GM19099 (cell line): ENCODE results near the gene HJURP.

Source experiments
- POLR2A ChIP-seq: IDR thresholded peaks from 3 replicates; pipeline ENCODE4 v1.6.1; 2011; ENCODE audit warnings: low read depth; ENCODE audit not compliant: insufficient read length; ENCODE audit errors: extremely low read depth

Gene HJURP

DNA sequence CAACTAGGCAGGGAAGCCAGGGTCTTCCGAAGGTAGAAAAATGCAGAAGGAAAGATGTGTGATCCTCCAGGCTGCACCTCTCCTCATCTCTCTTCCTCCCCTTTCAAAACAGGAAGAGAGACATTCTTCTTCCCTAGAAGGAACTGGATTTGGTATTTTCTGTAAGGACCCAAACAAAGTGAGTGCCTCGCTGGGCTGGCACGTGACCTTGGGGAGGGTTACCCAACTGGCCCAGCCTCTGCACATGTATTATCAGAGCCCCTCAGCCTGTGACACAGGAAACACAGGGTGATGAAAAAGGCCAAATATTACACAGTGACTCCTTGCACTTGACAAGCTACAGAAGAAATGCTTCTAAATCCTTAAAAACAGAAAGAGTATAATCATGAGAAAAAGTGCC, 2.3 kb downstream of the HJURP start:
- TF ChIP-seq POLR2A: no peak

DNA sequence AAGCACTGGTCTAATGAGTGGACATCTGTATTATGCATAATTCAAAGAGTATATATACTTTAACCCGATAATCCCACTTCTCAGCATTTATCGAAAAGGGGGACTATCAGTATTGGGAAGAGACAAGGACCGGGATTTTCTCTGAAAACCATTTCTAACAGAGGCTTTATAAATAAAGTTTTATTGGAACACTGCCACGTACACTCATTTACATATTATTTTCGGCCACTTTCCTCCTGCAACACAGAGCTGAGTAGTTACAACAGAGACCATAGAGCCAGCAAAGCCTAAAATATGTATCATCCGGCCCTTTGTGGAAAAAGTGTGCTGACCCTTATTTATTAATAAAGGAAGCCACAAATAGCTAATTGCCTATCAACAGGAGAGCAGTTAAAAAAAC, 3.2 kb downstream of the HJURP start:
- no peak for TF ChIP-seq POLR2A

DNA sequence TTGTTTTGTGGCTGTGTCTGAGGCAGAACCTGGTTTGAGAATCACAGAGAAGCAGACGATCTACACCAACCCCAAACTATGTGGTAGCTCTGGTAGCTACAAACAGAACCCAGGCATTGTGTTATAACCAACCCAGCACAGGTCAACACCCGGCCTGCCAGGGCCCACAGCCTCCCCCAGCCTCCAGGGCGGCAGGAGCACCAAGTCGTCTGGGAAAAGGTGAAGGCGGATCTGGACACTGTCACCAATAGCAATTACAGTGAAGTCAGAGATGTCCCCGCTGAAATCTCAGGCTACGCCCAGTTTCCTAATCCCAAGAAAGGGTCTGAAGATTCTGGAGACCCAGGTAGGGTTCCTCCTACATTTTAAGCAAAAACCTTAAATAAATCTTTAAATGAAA, 3.6 kb downstream of the HJURP start:
- TF ChIP-seq POLR2A: no peak

DNA sequence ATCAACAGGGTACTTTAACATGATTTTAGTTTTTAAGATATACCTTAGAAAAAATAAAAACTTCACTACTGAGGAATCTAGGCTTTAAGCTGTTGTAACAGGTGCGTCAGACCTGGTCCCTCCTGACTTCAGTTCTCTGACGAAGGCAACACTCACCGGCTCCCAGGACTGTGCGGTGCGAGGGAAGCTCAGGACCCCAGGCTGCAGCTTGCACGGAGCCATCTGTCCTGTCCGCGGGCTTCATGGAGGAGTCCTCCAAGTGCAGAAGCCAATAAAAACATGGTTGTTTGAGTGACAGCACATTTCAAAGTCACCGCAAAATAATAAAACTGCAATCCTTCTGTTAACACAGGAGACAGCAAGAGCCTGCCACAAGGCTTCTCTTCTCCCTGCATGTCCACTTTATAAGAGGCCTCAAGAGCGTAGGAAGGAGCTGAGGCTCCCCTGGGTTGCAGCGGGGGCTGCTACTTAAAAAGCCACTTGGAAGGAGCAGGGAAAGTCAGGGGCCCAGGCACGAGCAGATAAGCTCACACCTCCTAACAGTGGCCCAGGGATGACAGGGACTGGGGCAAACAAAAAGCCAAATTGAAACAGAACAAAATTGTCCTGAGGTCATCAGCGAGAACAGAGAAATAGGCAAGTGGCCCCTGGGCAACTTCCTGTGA, 4.6 kb downstream of the HJURP start:
- no peak for TF ChIP-seq POLR2A

DNA sequence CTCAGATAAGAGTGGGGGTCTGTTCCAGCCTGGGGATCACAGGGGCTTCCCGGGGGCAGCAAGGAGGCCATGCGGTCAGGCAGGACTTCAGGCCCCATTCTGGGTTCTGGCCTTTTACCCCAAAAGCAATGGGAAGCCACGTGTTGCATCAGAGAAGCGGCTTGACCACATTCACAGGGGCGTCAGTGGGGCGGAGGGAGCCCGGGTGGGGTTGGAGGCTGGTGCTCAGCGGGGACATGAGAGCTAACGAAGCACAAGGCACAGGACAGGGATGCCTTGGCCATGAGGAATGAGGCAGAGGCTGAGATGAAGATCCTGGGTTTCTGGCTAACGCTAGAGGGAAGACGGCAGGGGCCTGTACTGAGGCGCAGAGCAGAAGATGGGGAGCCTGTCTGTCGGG, 6.1 kb downstream of the HJURP start:
- TF ChIP-seq POLR2A: no peak

DNA sequence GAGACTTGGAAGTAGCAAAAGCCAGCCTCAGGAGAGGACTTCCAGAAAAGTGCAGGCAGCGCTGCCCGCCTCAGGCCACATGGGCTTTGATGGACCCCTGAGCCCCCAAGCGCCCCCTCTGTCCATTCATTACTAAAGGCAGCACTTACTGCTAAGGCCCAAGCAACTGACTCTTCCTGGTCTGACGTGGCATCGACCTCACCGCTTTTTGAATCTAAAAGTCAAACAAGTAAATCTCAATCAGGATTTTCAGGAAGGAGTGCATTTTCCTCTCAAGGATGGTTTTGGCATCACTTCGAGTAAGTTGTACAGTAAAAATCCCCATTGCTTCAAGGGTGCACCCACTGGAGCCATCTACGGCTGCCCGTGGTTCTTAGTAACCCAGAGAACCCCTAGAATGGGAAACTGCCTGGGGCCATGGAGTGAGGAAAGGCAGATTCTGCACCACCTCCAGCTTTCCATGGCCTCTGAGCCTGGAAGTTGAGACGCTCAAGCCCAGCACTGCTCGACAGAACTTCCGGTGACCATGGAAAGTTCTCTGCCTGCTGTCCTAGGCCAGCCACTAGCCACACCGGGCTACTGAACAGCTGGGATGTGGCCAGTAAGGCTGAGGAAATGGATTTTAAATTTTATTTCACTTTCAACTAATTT, 7.0 kb downstream of the HJURP start:
- no peak for TF ChIP-seq POLR2A

DNA sequence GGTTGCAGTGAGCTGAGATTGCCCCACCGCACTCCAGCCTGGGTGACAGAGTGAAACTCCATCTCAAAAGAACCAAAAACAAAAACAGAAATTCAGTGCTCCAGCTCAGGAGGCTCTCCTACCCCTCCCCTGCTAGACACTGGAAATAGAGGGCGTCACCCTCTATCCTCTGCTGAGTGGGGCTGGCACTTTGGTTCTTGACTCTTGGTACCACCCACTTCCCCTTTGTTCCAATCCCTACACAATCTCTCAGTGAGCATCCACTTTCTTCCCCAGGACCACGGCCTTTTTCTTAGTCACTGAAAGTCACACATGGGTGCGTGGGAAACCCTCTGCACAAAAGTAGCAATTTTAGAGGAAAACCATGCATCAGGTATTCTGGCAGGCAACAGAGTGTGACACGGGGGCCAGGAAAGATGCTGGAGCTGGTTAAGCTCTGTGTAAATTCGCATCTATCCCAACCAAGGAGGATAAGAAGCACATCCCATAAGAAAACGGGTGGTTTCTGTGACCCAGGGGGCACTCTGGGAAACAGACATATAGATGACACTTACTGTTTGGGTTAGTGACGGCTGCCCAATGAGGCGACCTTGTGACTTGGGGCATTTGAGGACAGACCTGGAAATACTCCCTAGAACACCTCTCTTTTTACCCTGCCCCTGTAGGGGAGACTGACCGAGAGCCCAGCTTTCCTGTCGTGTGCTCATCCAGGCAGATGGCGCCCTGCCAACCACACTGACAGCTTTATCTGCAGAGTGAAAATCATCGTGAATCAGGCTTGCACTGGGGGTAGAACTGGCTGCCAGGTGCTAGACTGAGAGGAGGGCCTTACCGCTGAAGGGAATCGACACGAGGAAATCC, 7.7 kb downstream of the HJURP start:
- no peak for TF ChIP-seq POLR2A

DNA sequence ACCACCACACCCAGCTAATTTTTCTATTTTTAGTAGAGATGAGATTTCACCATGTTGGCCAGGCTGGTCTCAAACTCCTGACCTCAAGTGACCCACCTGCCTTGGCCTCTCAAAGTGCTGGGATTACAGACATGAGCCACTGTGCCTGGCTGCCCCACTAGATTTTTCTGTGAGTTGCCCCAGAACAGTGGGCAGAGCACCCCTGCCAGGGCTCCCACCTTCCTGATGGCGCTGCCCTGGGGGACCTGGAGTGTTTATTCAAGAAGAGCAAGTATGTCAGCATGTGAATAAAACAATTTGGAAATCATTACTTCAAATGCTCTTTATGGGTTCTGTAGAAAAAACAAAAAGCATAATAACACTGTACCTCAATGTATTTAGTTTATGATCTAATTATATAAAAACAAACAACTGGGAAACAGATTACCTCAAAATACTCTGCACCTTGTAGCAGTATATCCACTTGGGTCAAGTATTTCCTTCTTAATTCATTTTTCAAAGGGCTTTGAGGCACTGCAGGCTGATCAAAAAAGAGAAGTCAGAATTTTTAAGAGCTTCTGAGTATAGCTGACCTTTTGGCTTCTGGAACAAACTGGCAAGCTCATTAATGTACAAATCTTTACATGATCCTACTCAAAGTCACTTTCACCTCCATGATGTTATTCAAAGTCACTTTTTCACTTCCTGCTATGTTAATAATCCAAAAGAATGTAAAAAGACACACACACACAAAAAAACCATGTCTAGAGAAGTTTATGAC, 8.9 kb downstream of the HJURP start:
- no peak for TF ChIP-seq POLR2A

DNA sequence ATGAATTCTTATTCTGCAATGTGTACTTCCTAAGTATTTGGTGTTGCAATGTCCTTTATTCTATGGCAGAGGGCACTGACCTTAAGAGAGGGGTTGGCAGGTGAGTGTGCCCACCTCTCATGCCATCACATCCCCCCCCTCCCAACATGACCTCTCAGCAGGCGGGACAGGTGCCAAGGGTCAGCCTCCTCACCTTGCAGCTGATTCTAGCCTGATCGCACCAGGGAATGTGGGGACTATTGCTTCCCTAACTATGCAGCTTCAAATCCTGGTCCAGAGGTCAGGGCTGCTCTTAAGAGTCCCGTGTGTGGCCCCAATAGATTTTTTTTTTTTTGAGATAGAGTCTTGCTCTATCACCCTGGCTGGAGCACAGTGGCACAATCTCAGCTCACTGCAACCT, 9.5 kb downstream of the HJURP start:
- TF ChIP-seq POLR2A: no peak

DNA sequence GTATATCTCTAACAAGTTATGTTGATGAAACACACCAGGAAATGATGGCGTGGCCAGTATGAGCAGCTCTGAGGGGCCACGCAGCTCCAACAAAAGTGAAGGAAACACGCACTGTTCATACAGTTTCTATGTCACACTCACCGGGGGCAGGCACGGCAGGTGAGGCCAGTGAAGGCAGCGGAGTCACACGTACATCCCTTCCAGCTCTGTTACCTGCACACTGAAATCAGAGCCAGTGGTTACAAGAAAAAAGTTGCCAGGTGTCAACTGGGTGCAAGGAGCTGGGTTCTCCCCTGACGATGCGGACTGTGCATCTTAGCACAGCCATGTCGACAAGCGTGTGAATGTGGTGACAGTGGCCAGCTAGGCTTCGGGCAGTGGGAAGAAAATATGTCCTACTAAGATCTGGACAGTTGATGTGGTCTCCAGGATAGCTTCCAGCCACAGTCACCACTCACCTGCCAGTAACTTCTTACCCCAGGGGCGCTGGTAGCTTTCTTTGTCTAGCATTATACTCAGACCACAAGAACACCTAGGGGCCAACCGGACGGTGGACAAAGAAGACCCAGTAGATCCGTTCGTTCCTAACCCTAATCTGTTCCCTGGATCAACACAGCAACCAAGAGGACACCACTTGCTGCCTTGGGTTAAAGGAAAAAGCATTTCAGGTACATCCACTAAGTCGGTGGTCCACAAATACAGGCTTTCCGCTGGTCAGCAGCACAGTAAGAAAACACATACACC, 10.1 kb downstream of the HJURP start:
- TF ChIP-seq POLR2A: no peak

DNA sequence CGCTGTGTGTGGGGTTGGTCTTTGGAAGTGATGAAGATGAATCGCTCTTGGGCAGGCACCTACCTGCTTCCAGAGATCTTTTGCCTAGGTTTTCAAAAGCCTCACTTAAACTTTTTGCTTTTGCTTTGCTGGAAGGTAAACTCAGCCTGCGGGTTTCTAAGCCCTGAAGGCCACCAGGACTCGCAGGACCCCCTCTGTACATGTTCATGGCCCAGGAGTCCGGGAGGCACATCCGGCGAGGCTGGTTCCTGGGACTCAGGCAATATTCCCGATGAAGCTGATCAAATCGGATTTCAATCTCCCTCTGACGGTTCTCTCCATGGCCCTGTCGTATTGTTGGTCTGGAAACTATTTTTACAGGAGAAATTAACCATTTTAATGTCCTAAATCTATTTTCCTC, 13.2 kb downstream of the HJURP start:
- TF ChIP-seq POLR2A: no peak

DNA sequence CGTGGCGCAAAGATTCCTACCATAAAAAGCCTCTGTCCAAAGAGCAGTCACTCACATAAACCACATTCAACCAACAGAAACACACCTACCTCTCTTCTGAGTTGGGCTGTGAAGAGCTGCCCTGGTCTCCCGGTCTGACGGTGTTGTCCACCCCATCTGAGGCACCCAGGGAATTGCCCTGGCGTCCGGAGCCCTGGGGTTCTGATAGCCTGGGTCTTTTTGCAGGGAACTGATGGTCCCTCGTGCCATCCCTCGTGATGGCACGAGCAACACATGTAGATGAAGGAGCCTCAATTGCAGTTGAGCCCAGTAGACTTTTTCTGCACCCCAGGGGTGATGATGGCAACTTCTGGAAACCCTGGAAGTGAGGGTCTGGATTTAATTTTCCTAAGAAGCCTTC, 13.8 kb downstream of the HJURP start:
- TF ChIP-seq POLR2A: no peak

DNA sequence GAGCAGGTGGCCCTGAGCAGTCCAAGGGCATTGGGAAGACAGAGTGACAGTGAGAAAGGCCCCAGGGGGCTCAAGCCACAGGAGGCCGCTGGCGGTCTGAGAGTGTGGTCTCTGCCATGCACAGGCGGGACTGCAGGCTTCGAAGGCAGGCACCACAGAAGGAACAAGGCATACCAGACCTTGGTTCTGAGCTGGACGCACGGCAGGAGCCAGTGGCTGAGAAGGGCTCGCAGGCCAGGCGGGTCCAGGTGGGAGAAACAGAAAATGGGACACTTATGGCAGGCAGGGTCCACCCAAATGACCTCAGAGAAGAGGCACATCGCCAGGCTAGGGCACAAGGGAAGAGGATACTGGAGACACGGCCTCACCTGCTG, 14.9 kb downstream of the HJURP start:
- TF ChIP-seq POLR2A: no peak

DNA sequence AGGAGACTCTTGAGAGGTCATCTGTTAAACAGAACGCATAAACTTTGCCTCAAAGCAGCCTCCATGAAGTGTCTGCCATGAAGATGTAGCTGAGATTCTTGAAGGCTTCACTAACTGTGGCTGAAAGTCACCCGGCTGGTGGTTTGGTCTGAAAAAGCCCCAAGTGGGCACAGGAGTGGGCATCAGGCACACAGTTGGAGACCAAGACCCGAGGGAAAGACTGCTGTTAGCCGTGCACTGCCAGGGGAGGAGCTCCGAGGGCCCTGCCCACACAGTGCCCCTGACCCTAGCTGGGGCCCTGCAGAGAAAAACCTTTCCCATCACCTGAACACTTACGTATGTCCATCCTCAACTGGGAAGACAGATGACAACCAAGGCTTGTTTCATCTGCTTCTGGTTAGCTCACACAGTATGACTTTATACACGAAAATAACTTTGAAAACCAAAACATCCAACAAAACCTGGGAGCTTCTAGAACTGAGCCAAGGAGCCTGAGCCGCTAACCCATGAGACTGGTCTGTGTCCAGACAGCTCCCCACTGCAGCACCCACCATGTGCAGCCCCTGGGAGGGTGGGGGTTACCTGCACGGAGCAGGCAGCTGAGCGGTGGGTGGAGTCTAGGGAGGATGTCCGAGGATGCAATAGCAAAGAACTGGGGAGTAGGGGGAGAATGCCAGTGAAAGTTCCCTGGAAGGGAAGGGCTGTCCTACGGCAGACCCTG, 15.4 kb downstream of the HJURP start:
- no peak for TF ChIP-seq POLR2A
